Measurements from ENCODE around the gene OSCP1. TPM values are rescaled to one million over a fixed set of nuclear protein-coding genes. Genes with fewer than 3 reads are reported as not detected.
A peak's percentile ranks its signal among the peaks of the same experiment; 100 is the strongest.

OSCP1 gene
- polyA plus RNA-seq, 1 donor (not counting 4 experiments of a cell fraction or from before 2014, with no cell fraction given), result 9.5 TPM

DNA sequence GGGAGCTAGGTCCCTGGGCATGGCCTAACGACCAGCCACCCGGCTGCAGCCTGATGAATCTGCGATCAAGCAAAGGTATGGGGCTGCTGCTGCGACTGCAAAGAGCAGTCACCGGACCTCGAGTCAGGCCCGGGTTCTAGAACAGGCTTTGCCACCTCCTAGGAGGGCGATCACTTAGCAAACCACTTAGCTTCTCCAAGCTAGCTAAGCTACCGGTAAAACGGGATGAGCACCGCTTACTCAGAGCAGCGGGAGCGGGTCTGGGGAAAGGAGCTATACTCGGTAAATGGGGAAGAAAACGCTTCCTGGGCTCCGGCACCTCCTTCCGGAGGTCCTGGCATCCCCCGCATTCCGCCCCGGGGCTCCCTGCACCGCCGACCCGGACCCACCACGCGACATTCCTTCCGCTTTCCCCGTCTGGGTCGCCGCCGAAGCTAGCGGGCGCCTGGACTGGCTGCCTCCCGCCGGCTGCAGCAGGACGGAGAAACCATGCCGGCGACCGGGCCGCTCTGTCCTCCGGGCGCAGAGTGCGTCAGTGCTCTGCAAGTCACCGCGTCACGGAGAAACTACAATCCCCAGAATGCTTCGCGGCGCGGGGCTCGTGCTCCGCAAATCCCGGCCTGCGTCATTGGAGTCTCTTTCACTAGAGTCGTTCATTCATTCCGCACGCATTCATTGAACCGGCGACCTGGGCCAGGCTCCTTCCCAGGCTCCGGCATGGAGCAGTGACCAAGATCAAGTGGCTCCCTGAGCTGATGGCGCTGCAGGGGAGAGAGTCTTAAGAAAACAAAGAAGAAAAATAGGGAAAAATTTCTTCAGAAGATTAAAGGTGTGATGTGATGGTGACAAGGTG, 52.6 kb downstream of the OSCP1 start, which contains the start of gene LSM10:
TSS of gene LSM10 (minus strand) at position 531 of the 853 bp plus-strand sequence. CDS start 3,779 bp downstream, outside the sequence.
- peak within 1 kb of the TSS; percentile 87 to 97 (median 94) for H3K4me3 ChIP-seq (ENCODE audit: control insufficient read depth in 2 of 3, extremely low read depth in 1 of 3, insufficient read depth in 2 of 3, low read depth in 1 of 3, low read length in 3 of 3)
- H3K27ac ChIP-seq (ENCODE audit: control insufficient read depth, insufficient read depth, low read length), result peak within 1 kb of the TSS; percentile 93
- DNase-seq (ENCODE audit: low read depth, low spot score) (no peak), FAIRE-seq (peak; percentile 84)
- H3K9me3 ChIP-seq (ENCODE audit: control insufficient read depth, low read depth, low read length), result no peaks in the 10 kb centered on the region
- TF ChIP-seq, protein P1, sequence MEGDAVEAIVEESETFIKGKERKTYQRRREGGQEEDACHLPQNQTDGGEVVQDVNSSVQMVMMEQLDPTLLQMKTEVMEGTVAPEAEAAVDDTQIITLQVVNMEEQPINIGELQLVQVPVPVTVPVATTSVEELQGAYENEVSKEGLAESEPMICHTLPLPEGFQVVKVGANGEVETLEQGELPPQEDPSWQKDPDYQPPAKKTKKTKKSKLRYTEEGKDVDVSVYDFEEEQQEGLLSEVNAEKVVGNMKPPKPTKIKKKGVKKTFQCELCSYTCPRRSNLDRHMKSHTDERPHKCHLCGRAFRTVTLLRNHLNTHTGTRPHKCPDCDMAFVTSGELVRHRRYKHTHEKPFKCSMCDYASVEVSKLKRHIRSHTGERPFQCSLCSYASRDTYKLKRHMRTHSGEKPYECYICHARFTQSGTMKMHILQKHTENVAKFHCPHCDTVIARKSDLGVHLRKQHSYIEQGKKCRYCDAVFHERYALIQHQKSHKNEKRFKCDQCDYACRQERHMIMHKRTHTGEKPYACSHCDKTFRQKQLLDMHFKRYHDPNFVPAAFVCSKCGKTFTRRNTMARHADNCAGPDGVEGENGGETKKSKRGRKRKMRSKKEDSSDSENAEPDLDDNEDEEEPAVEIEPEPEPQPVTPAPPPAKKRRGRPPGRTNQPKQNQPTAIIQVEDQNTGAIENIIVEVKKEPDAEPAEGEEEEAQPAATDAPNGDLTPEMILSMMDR (optimal IDR thresholded peaks at IDR 0.05 in 1 of 3, IDR thresholded peaks at IDR 0.05 in 1 of 3, conservative IDR thresholded peaks at IDR 0.05 in 1 of 3; ENCODE audit: extremely low read depth in 1 of 3, insufficient read depth in 2 of 3, low read length in 3 of 3), result no peak
- no peak for TF ChIP-seq EZH2 (IDR thresholded peaks at IDR 0.05; ENCODE audit: low read length)
- no peaks in the 10 kb centered on the region for H3K27me3 ChIP-seq (ENCODE audit: control insufficient read depth, extremely low read depth, insufficient read depth, low read length)
- dilution Hi-C loops (cut with MboI; ENCODE audit: extremely low pct_ligation_motif_present, low sequenced_read_pairs), result no loop called here
- peak within 1 kb of the TSS; percentile 96 for H3K9ac ChIP-seq (ENCODE audit: control insufficient read depth, extremely low read depth, insufficient read depth, low read length)
- H3K79me2 ChIP-seq (ENCODE audit: control insufficient read depth, insufficient read depth, low read length), result peaks cover 17% of the 10 kb centered on the region
- no peaks in the 10 kb centered on the region for H4K20me1 ChIP-seq (ENCODE audit: control insufficient read depth, extremely low read depth, insufficient read depth, low read length)
- H3K4me2 ChIP-seq (ENCODE audit: control insufficient read depth, extremely low read depth, insufficient read depth, low read depth, low read length), result peak within 1 kb of the TSS; percentile 77
- peak within 1 kb of the TSS; percentile 94 for H2AFZ ChIP-seq (ENCODE audit: control insufficient read depth, low read length)
- peaks cover 12% of the 10 kb centered on the region for H3K4me1 ChIP-seq (ENCODE audit: control insufficient read depth, extremely low read depth, insufficient read depth, low read length)
- H3K9me1 ChIP-seq (ENCODE audit: control insufficient read depth, extremely low read depth, insufficient read depth, low read length), result no peaks in the 10 kb centered on the region
- peaks cover 0 to 8% of the 10 kb centered on the region in 2 experiments for H3K36me3 ChIP-seq (ENCODE audit: control insufficient read depth in 2 of 2, extremely low read depth in 1 of 2, insufficient read depth in 2 of 2, low read length in 2 of 2)

DNA sequence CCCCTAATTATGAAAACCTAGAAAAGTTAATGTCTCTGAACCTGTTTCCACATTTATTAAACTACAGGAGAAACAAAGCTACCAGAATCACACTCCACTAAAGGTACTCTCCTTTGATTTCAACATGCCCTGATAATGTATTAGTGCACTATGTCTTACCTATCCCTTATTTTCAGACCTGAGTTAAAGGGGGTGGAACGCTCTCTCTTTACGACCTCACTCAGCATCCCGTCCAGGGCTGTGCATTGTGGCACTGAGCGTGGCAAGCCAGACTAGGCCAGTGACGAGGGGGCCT, 53.2 kb downstream of the OSCP1 start:
- peak overlapping the region; percentile 93 for H3K27ac ChIP-seq (ENCODE audit: control insufficient read depth, insufficient read depth, low read length)
- peaks cover 12% of the 10 kb centered on the region for H3K4me1 ChIP-seq (ENCODE audit: control insufficient read depth, extremely low read depth, insufficient read depth, low read length)
- dilution Hi-C loops (cut with MboI; ENCODE audit: extremely low pct_ligation_motif_present, low sequenced_read_pairs), result no loop called here
- no peaks in the 10 kb centered on the region for H3K27me3 ChIP-seq (ENCODE audit: control insufficient read depth, extremely low read depth, insufficient read depth, low read length)
- peak overlapping the region; percentile 87 to 97 (median 94) for H3K4me3 ChIP-seq (ENCODE audit: control insufficient read depth in 2 of 3, extremely low read depth in 1 of 3, insufficient read depth in 2 of 3, low read depth in 1 of 3, low read length in 3 of 3)
- H4K20me1 ChIP-seq (ENCODE audit: control insufficient read depth, extremely low read depth, insufficient read depth, low read length), result no peaks in the 10 kb centered on the region
- peak overlapping the region; percentile 94 for H2AFZ ChIP-seq (ENCODE audit: control insufficient read depth, low read length)
- peak overlapping the region; percentile 96 for H3K9ac ChIP-seq (ENCODE audit: control insufficient read depth, extremely low read depth, insufficient read depth, low read length)
- peaks cover 17% of the 10 kb centered on the region for H3K79me2 ChIP-seq (ENCODE audit: control insufficient read depth, insufficient read depth, low read length)
- FAIRE-seq, result no peak
- H3K4me2 ChIP-seq (ENCODE audit: control insufficient read depth, extremely low read depth, insufficient read depth, low read depth, low read length), result peak overlapping the region; percentile 77
- H3K9me3 ChIP-seq (ENCODE audit: control insufficient read depth, low read depth, low read length), result no peaks in the 10 kb centered on the region
- no peak for DNase-seq (ENCODE audit: low read depth, low spot score)
- no peaks in the 10 kb centered on the region for H3K9me1 ChIP-seq (ENCODE audit: control insufficient read depth, extremely low read depth, insufficient read depth, low read length)
- peaks cover 5 to 14% of the 10 kb centered on the region in 2 experiments for H3K36me3 ChIP-seq (ENCODE audit: control insufficient read depth in 2 of 2, extremely low read depth in 1 of 2, insufficient read depth in 2 of 2, low read length in 2 of 2)
- no peak for TF ChIP-seq EZH2 (IDR thresholded peaks at IDR 0.05; ENCODE audit: low read length)
- TF ChIP-seq, protein P1 (optimal IDR thresholded peaks at IDR 0.05 in 1 of 3, IDR thresholded peaks at IDR 0.05 in 1 of 3, conservative IDR thresholded peaks at IDR 0.05 in 1 of 3; ENCODE audit: extremely low read depth in 1 of 3, insufficient read depth in 2 of 3, low read length in 3 of 3), result no peak
